DMS53 treated with DMSO at 0.1 percent for 48 hours (cell line): ENCODE data around the gene SEM1.
"Not testable (repeated sequence)": the region's sequence is repeated elsewhere in the genome, so short reads cannot be mapped to it uniquely, and the experiment has no call there.

Experiments used
- DNase-seq: peaks from one replicate; lab custom pipeline; 2025; ENCODE audit not compliant: unreplicated experiment; lab: John Stamatoyannopoulos, UW

The SEM1 gene

GRCh38 chr7:96707901-96708774 is 1.5 kb downstream of the SEM1 start:
- DNase-seq = no peak

GRCh38 chr7:96701258-96701657 is 8.4 kb downstream of the SEM1 start:
- no peak for DNase-seq

- DNase-seq = no peak
Observed at GRCh38 chr7:96700516-96700915, 9.1 kb downstream of the SEM1 start.

GRCh38 chr7:96699219-96699871 is 10.3 kb downstream of the SEM1 start:
- DNase-seq = no peak

- DNase-seq = not testable (repeated sequence)
Observed at GRCh38 chr7:96698449-96698848, 11.2 kb downstream of the SEM1 start.

DNA sequence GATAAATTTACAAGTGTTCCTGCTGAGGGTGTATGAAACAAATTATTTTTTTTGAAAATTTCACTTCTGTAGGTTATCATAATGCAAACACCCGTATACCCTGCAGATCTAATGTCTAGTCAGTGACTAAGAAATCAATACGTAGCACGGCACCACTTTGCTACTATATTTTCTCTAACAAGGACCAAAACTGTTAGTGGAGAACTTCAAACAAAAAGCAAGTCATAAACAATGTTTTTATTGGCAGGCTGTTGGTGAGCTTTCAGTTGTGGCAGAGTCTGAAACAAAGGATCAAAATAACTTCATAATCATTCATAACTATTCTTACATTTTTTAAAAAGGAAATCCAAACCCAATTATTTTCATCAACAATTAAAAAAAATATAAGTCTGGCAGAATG is 11.8 kb downstream of the SEM1 start:
- no peak for DNase-seq

- DNase-seq = no peak
Observed at GRCh38 chr7:96695581-96695980, 14.1 kb downstream of the SEM1 start.

DNA sequence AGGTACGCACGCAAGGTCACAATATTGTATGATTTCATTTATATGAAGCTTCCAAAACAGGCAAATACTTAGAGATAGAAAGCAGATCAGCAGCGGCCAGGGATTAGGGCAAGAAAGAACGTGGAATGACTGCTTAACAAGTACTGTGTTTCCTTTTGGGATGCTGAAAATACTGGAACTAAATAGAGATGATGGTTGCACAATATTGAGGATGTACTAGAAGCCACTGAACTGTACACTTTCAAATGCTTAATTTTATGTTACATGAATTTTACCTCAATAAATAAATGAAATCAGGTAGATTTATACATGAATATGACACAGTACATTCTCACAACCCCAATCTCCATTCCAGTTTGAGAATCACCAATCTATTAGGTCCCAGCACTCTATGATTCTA is 15.6 kb downstream of the SEM1 start:
- no peak for DNase-seq

DNA sequence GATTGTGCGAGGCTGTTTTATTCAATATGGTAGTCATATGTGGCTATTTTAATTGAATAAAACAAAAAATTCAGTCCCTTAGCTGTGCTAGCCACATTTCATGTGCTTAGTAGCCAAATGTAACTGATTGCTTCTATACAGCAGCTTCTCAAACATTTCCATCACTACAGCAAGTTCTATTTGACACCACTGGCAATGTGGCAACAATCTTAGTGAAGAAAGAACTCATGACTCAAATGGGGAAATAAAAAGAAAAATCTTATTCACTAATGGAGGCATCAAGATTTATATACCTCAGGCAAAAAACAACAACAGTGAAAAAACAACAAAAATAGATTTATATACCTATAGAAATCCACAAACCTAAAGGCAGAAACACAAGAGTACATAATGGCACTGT is 17.9 kb downstream of the SEM1 start:
- DNase-seq = no peak

DNA sequence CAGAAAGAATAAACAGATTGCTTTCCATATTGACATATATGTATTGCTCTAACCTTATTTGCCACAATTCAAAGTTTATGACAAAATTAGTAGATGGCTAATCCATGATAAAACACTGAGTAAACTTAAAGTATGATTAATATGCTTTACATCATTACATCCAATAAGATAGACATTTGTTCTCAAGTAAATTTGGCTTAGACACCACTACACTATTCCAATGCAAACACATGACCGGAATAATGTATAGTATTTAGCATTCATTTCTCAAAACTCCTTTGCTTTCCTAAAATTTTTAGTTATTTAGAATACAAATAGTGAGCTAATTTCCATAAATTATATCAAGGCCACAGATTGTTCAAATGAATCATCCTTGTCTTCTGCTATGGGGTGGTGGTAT is 20.2 kb downstream of the SEM1 start:
- no peak for DNase-seq

DNA sequence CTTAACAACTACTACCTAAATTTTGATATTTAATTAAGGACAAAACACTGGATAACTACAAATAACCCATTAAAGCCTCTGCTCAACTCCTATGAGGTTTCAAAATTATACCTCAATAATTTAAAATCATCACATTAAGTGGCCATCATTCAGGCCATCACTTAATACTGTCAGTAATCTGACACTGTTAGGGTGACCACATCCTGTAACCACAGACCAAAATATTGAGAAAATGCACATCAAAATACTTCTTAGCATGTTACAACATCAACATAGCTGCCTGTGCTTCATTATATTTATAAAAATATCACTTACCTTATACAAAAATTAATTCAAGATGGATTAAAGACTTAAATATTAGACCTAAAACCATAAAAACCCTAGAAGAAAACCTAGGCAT is 23.3 kb downstream of the SEM1 start:
- no peak for DNase-seq

GRCh38 chr7:96685755-96686154 is 23.9 kb downstream of the SEM1 start:
- DNase-seq = no peak

DNA sequence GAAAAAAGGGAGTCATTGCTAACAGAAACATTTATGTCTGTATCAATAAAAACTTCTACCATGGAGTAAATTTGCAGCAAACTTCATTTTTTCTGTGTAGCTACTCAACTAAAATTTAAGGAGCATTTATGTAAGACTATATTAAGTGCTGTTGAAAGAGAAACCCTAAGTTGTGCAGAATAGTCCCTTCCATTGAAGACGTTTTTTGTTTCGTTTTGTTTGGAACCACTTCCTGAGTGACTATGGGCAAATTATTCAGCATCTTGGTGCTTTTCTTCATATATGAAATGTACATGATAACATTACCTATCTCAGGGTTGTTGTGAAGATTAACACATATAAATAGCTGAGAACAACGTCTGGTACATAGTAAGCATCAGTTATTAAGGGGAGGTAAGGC is 24.3 kb downstream of the SEM1 start:
- DNase-seq = no peak

DNA sequence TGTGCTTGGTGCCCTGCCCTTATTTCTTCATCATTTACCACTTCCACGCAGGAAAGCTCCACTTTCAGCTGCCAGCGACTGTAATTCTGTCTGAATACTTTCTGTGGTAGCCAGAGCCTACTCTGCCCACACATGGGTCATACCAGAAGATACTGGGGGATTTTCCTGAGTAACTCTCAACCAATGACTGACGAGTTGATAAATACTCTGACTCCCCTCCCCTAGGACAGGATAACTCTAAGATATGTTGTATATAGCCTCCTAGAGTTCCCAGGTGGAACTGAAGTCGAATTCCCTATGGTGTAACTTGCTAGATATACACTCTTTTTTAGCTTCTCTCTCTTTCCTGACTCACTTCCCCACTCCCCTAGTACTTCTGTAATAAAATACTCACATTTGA is 29.8 kb downstream of the SEM1 start:
- DNase-seq = no peak

DNA sequence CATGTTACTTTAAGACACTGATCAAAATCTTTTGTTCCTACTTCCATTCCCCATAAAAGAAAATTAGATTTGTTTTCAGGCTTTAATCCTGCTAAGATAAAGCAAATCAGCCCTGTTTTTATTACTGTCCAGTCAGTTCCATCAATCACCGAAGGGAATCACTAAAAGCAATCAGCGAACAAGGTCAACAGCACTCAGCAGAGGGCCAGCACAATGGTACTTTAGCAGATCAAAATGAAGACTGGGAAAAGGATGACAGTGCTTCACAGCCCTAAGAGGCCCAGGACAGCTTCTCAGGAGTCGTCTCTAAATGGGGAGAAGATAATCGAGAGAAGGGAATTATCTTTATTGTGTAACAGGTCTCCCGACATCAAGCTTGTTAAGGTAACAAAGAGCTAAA is 32.7 kb downstream of the SEM1 start:
- DNase-seq = no peak

- no peak for DNase-seq
Observed at GRCh38 chr7:96675548-96675947, 34.1 kb downstream of the SEM1 start.

GRCh38 chr7:96674565-96674964 is 35.1 kb downstream of the SEM1 start:
- no peak for DNase-seq

DNA sequence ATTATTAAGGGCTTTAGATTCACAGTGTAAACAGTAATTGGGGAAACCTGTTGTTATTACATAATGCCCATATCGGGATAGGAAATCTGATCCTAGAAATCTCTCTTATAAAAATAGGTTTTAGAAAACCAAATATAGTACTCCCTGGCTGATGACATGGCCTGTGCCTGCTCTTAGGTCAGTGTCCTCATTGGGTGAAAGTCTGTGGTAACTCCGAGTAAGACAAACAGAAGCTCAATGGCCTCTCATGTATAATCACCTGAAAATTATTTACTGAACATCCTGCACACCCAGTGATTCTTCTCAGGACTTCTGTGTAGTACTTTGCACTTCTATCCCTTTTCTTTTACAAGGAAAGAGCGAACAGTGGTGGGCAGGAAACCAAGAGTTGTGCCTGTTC is 37.8 kb downstream of the SEM1 start:
- no peak for DNase-seq

GRCh38 chr7:96670338-96671289 is 39.0 kb downstream of the SEM1 start:
- no peak for DNase-seq

- DNase-seq = no peak
Observed at GRCh38 chr7:96669812-96670211, 39.8 kb downstream of the SEM1 start.

DNA sequence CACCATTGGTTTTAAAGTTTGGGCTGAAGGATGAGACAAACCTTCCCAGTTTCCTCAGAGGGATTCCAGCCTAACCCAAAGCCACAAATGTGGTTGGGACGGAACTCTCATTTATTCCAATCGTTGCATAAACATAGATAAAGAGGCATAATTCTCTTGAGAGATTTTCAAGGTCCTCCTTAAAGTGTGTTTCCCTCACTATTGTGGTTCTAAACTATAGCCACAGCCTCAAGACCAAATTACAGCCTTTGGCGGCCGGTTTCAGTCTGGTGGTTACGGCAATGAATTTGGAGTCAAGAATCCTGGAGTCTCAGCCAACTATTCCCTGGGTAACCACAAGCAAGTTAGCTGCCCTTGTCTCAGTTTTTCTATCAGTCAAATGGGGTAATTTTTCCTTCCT is 42.6 kb downstream of the SEM1 start:
- DNase-seq = no peak

DNA sequence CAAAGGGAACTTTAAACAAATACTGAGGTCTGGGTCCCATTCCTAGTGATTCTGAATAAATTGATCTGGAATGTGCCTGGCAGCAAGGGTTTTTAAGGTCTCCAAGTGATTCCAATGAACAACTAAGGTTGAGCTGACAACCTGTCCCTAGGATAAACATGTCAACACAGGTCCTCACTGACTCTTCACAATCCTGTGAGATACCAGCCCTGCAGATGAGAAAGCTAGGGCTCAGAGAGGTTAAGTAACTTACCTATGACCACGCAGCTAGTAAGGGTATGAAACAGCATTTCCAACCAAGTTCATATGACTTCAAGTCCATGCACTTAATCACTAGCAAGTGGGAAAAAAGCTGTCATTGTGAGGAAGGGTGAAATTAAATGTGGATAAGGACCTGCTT is 44.0 kb downstream of the SEM1 start:
- no peak for DNase-seq
